H1 (cell line): Measurements from ENCODE around the gene C11orf71. TPM values are rescaled to one million over a fixed set of nuclear protein-coding genes. Genes with fewer than 3 reads are reported as not detected.

Experiments used
- CTCF ChIA-PET: fragments of 300-600 bp; sonication (Branson Sonifier 250); formaldehyde crosslinking; loops from one replicate; lab custom pipeline; 2021; ENCODE audit not compliant: partially characterized antibody; lab: Charles Lee
- POLR2A ChIA-PET: fragments of 300-600 bp; sonication (Branson Sonifier 250); formaldehyde crosslinking; loops from one replicate; lab custom pipeline; 2021; ENCODE audit warnings: inconsistent platforms; ENCODE audit not compliant: partially characterized antibody; lab: Charles Lee
- DNase-seq, 2 experiments: peaks; one replicate each; pipeline versions ENCODE4 v3.0.0 to v3.0.0-alpha.2; 2010 to 2022; ENCODE audit warnings: low spot score in 2 of 2, low read depth in 1 of 2, mixed read lengths in 1 of 2
- FAIRE-seq: peaks from 2 replicates; lab custom pipeline; 2011; peaks lifted over from hg19 to GRCh38; lab: Jason Lieb, UNC
- H2AFZ ChIP-seq: 2 replicates; pipeline ENCODE4 v1.8.1; 2012; ENCODE audit warnings: low read length, inconsistent platforms
- H2AK5ac ChIP-seq: 2 replicates; pipeline ENCODE4 v1.6.1; 2013; ENCODE audit warnings: low read depth, low read length
- H2BK120ac ChIP-seq: replicated peaks from 2 replicates; pipeline ENCODE3; 2013; ENCODE audit warnings: low read depth, low read length, inconsistent platforms
- H2BK12ac ChIP-seq: 2 replicates; pipeline ENCODE4 v1.6.1; 2013; ENCODE audit warnings: low read depth, low read length
- H2BK15ac ChIP-seq: 2 replicates; pipeline ENCODE4 v1.6.1; 2013; ENCODE audit warnings: low read length
- H2BK20ac ChIP-seq: 2 replicates; pipeline ENCODE4 v1.6.1; 2013; ENCODE audit warnings: low read length
- H2BK5ac ChIP-seq: 2 replicates; pipeline ENCODE4 v1.6.1; 2013; ENCODE audit warnings: low read depth, low read length
- H3K14ac ChIP-seq: 2 replicates; pipeline ENCODE4 v1.6.1; 2013; ENCODE audit warnings: inconsistent platforms; ENCODE audit not compliant: insufficient read length
- H3K18ac ChIP-seq: 2 replicates; pipeline ENCODE4 v1.6.1; 2013; ENCODE audit warnings: low read length; ENCODE audit errors: extremely low read depth
- H3K23ac ChIP-seq: 2 replicates; pipeline ENCODE4 v1.6.1; 2013; ENCODE audit warnings: inconsistent platforms; ENCODE audit not compliant: insufficient read length
- H3K23me2 ChIP-seq: 2 replicates; pipeline ENCODE4 v1.6.1; 2013; ENCODE audit warnings: low read depth, low read length
- H3K27ac ChIP-seq: 2 replicates; pipeline ENCODE4 v1.6.1; 2011; ENCODE audit warnings: low read depth, low read length, inconsistent platforms
- H3K27me3 ChIP-seq, 4 experiments: replicated peaks in 1 of 4; 1 replicate in 1 of 4; 2 replicates in 3 of 4; pipeline versions ENCODE4 v1.6.1 to v1.8.1; 2011 to 2013; ENCODE audit warnings: low read length in 3 of 4, mild to moderate bottlenecking in 3 of 4, inconsistent platforms in 2 of 4, mixed read lengths in 2 of 4, moderate library complexity in 1 of 4; ENCODE audit not compliant: control insufficient read depth in 3 of 4, insufficient read depth in 3 of 4; ENCODE audit errors: extremely low read depth in 1 of 4
- H3K36me3 ChIP-seq, 4 experiments: 2 replicates each; pipeline versions ENCODE4 v1.6.1 to v1.8.1; 2011 to 2013; ENCODE audit warnings: mild to moderate bottlenecking in 4 of 4, low read length in 3 of 4, moderate library complexity in 2 of 4, control low read depth in 1 of 4, inconsistent platforms in 1 of 4; ENCODE audit not compliant: insufficient read depth in 4 of 4, control insufficient read depth in 2 of 4
- H3K4ac ChIP-seq: replicated peaks from 2 replicates; pipeline ENCODE3; 2013; ENCODE audit warnings: low read length, low read depth, mixed read lengths, inconsistent platforms; ENCODE audit not compliant: insufficient read length
- H3K4me1 ChIP-seq, 4 experiments: replicated peaks in 1 of 4; 1 replicate in 1 of 4; 2 replicates in 3 of 4; pipeline versions ENCODE4 v1.6.1 to v1.8.1; 2011 to 2013; ENCODE audit warnings: low read length in 3 of 4, inconsistent platforms in 2 of 4, mixed read lengths in 1 of 4; ENCODE audit not compliant: insufficient read depth in 4 of 4, control insufficient read depth in 3 of 4
- H3K4me2 ChIP-seq, 2 experiments: 2 replicates each; pipeline versions ENCODE4 v1.6.1 to v1.8.1; 2011 to 2013; ENCODE audit warnings: low read depth in 2 of 2, low read length in 2 of 2, control low read depth in 1 of 2, inconsistent platforms in 1 of 2, mild to moderate bottlenecking in 1 of 2; ENCODE audit not compliant: insufficient read depth in 1 of 2
- H3K4me3 ChIP-seq, 4 experiments: fragments of 200-600, 300-600 bp in 1 of 4; sonication (generic), shearing (Covaris generic), sonication (Bioruptor Twin) in 1 of 4; 2 replicates each; pipeline versions ENCODE4 v1.5.1 to v1.8.1; 2011 to 2016; ENCODE audit warnings: low read length in 4 of 4, low read depth in 3 of 4, control low read depth in 2 of 4, inconsistent platforms in 2 of 4, mild to moderate bottlenecking in 2 of 4, mixed read lengths in 1 of 4, moderate library complexity in 1 of 4; ENCODE audit not compliant: insufficient read depth in 2 of 4; ENCODE audit errors: extremely low read depth in 1 of 4
- H3K56ac ChIP-seq: replicated peaks from 2 replicates; pipeline ENCODE3; 2013; ENCODE audit warnings: low read depth, mild to moderate bottlenecking, mixed read lengths, low read length, inconsistent platforms; ENCODE audit not compliant: insufficient read length
- H3K79me1 ChIP-seq: 2 replicates; pipeline ENCODE4 v1.6.1; 2013; ENCODE audit warnings: low read depth, low read length, control low read depth
- H3K79me2 ChIP-seq, 2 experiments: 2 replicates each; pipeline versions ENCODE4 v1.6.1 to v1.8.1; 2012 to 2013; ENCODE audit warnings: low read length in 2 of 2, mild to moderate bottlenecking in 2 of 2, inconsistent platforms in 1 of 2; ENCODE audit not compliant: insufficient read depth in 2 of 2, control insufficient read depth in 1 of 2
- H3K9ac ChIP-seq, 4 experiments: replicated peaks in 1 of 4; 1 replicate in 1 of 4; 2 replicates in 3 of 4; pipeline versions ENCODE4 v1.6.1 to v1.8.1; 2011 to 2013; ENCODE audit warnings: low read depth in 3 of 4, low read length in 3 of 4, control low read depth in 2 of 4, mild to moderate bottlenecking in 2 of 4, moderate library complexity in 2 of 4, inconsistent platforms in 1 of 4; ENCODE audit errors: extremely low read depth in 1 of 4
- H3K9me3 ChIP-seq, 2 experiments: 2 replicates each; pipeline versions ENCODE4 v1.6.1 to v1.8.1; 2012 to 2013; ENCODE audit warnings: mild to moderate bottlenecking in 2 of 2, moderate library complexity in 2 of 2, control low read depth in 1 of 2, inconsistent platforms in 1 of 2, low read depth in 1 of 2, low read length in 1 of 2, mixed read lengths in 1 of 2; ENCODE audit not compliant: insufficient read depth in 2 of 2
- H4K20me1 ChIP-seq, 2 experiments: replicated peaks in 1 of 2; 2 replicates each; pipeline versions ENCODE3 to v1.8.1; 2011 to 2013; ENCODE audit warnings: inconsistent platforms in 2 of 2, low read length in 2 of 2, mild to moderate bottlenecking in 1 of 2; ENCODE audit not compliant: insufficient read depth in 2 of 2, control insufficient read depth in 1 of 2
- H4K5ac ChIP-seq: 2 replicates; pipeline ENCODE4 v1.6.1; 2013; ENCODE audit warnings: low read length, low read depth, mixed read lengths, inconsistent platforms; ENCODE audit not compliant: insufficient read length
- H4K8ac ChIP-seq: 2 replicates; pipeline ENCODE4 v1.8.0; 2013; ENCODE audit warnings: mild to moderate bottlenecking, moderate library complexity, low read length, inconsistent platforms; ENCODE audit not compliant: insufficient read depth; ENCODE audit errors: extremely low read depth
- H4K91ac ChIP-seq: replicated peaks from 2 replicates; pipeline ENCODE3; 2013; ENCODE audit warnings: low read length, mixed read lengths, inconsistent platforms; ENCODE audit not compliant: insufficient read length
- BCL11A ChIP-seq, 2 experiments: IDR thresholded peaks; one replicate each; pipeline ENCODE4 v1.6.1; 2011; ENCODE audit warnings: low read depth in 2 of 2, low read length in 2 of 2, mild to moderate bottlenecking in 2 of 2
- BRCA1 ChIP-seq: IDR thresholded peaks from 2 replicates; pipeline ENCODE4 v1.6.1; 2012; ENCODE audit warnings: low read depth, low read length, improper control_type of control experiment
- EGR1 ChIP-seq: IDR thresholded peaks from 2 replicates; pipeline ENCODE4 v1.6.1; 2011; ENCODE audit warnings: low read depth, low read length, borderline replicate concordance
- GABPA ChIP-seq: IDR thresholded peaks from 2 replicates; pipeline ENCODE4 v1.6.1; 2011; ENCODE audit warnings: mild to moderate bottlenecking, low read length, moderate library complexity, borderline replicate concordance; ENCODE audit not compliant: insufficient read depth
- JUND ChIP-seq: IDR thresholded peaks from 2 replicates; pipeline ENCODE4 v1.6.1; 2011; ENCODE audit warnings: mild to moderate bottlenecking, improper control_type of control experiment, low read length
- RAD21 ChIP-seq, 2 experiments: IDR thresholded peaks in 1 of 2; conservative IDR thresholded peaks in 1 of 2; 2 replicates each; pipeline ENCODE4 v1.6.1; 2011; ENCODE audit warnings: low read depth in 2 of 2, low read length in 2 of 2, improper control_type of control experiment in 1 of 2, inconsistent platforms in 1 of 2, mild to moderate bottlenecking in 1 of 2, moderate library complexity in 1 of 2
- RFX5 ChIP-seq: IDR thresholded peaks from 2 replicates; pipeline ENCODE4 v1.6.1; 2011; ENCODE audit warnings: low read depth, low read length, improper control_type of control experiment, borderline replicate concordance
- SIX5 ChIP-seq: IDR thresholded peaks from 2 replicates; pipeline ENCODE4 v1.6.1; 2011; ENCODE audit warnings: mild to moderate bottlenecking, low read depth, low read length
- SP2 ChIP-seq: IDR thresholded peaks from 2 replicates; pipeline ENCODE4 v1.6.1; 2012; ENCODE audit warnings: mild to moderate bottlenecking, low read length, inconsistent platforms
- TAF7 ChIP-seq: optimal IDR thresholded peaks from 2 replicates; pipeline ENCODE3; 2011; ENCODE audit warnings: low read depth, mild to moderate bottlenecking, inconsistent platforms, low read length, moderate library complexity, borderline replicate concordance
- TBP ChIP-seq: IDR thresholded peaks from 2 replicates; pipeline ENCODE4 v1.6.1; 2011; ENCODE audit warnings: low read depth, low read length, improper control_type of control experiment
- TCF12 ChIP-seq: IDR thresholded peaks from 2 replicates; pipeline ENCODE4 v1.6.1; 2011; ENCODE audit warnings: low read depth, mild to moderate bottlenecking, low read length
- WGBS, 2 experiments: shearing (Covaris generic) in 1 of 2; methylation state at CpG; one replicate each; pipeline versions ENCODE4 v1.1.6 to v1.1.7; 2013 to 2015; ENCODE audit warnings: low lambda C conversion rate in 2 of 2, mixed read lengths in 2 of 2, inconsistent platforms in 1 of 2, low coverage in 1 of 2, missing lambda C conversion rate in 1 of 2; ENCODE audit not compliant: insufficient replicate concordance in 2 of 2, insufficient coverage in 1 of 2, insufficient read length in 1 of 2; ENCODE audit errors: extremely low coverage in 1 of 2, missing lambda C conversion rate in 1 of 2; 5-methylcytosine and 5-hydroxymethylcytosine counted together
- polyA plus RNA-seq, 7 experiments: library from polyadenylated mRNA; depleted of rRNA in 3 of 7; stranded (reverse) in 5 of 7; unstranded in 2 of 7; fragments of >200 nt in 5 of 7; fragments of 200-250 nt in 2 of 7; gene quantifications; 1 replicate in 5 of 7; 2 replicates in 1 of 7; 4 replicates in 1 of 7; pipeline versions ENCODE4 v1.2.1 to v1.2.3, GENCODE V29; 2011 to 2013; ENCODE audit warnings: missing spikeins in 2 of 7, mixed read lengths in 2 of 7
- total RNA-seq: library from RNA; stranded (reverse); fragmentation: NEBNext Ultra II Directional; extraction: Animal tissue kit (Norgen Biotek cat#: 25700); gene quantifications from 2 replicates; pipeline ENCODE4 v1.2.1, GENCODE V29; 2021
- TF ChIP-seq, protein P1 (sequence below): IDR thresholded peaks from 2 replicates; pipeline ENCODE4 v1.6.1; 2011; ENCODE audit warnings: low read depth, mild to moderate bottlenecking, low read length; ENCODE audit not compliant: insufficient read depth

Gene C11orf71
- total and polyA plus RNA-seq, 2 of the 8 experiments (the other 6 are each of a cell fraction or from before 2014, with no cell fraction given): 5.4 to 8.7 TPM

DNA sequence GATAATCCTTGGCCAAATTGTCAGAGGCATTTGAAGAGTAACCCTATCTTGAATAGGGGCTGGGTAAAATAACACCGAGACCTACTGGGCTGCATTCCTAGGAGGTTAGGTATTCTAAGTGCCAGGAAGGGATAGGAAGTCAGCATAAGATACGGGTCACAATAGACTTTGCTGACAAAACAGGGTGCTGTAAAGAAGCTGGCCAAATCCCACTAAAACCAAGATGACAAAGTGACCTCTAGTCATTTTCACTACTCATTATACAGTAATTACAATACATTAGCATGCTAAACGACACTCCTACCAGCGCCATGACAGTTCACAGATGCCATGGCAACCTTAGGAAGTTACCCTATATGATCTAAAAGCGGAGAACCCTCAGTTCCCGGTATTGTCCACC is 38.0 kb upstream of the C11orf71 start:
- Histone ChIP-seq H3K18ac (no peak overlapping the region), H3K4ac (no peak overlapping the region), H2BK120ac (no peak overlapping the region), H3K4me2 (peak overlapping the region; percentile 68 to 88), H3K4me1 (peaks cover 2 to 12% (median 7%) of the 10 kb centered on the region in 4 experiments; a peak in 6 of 7 replicates), H3K27me3 (no peaks in the 10 kb centered on the region), H2AK5ac (no peak overlapping the region), H2BK20ac (no peak overlapping the region), H2BK5ac (no peak overlapping the region), H3K36me3 (peaks cover 0 to 3% (median 0%) of the 10 kb centered on the region in 4 experiments; a peak in 1 of 8 replicates), H3K27ac (no peak overlapping the region), H3K79me1 (no peaks in the 10 kb centered on the region; the same call in 1 of the 2 replicates), H3K23me2 (no peaks in the 10 kb centered on the region; the same call in 1 of the 2 replicates), H2BK15ac (no peak overlapping the region), H3K4me3 (peak overlapping the region in 1 of 4 experiments; percentile 95; a peak in 4 of 8 replicates), H3K23ac (no peak overlapping the region), H3K9me3 (no peaks in the 10 kb centered on the region), H4K91ac (no peak overlapping the region), H4K5ac (no peak overlapping the region), H3K14ac (no peak overlapping the region), H3K79me2 (peaks cover 15 to 40% of the 10 kb centered on the region in 2 experiments; a peak in 3 of 4 replicates), H2BK12ac (no peak overlapping the region; the same call in 1 of the 2 replicates), H4K20me1 (peaks cover 0 to 2% of the 10 kb centered on the region in 2 experiments), H3K56ac (no peak overlapping the region), H2AFZ (peak overlapping the region; percentile 45; the same call in 1 of the 2 replicates), H4K8ac (no peak overlapping the region), H3K9ac (no peak overlapping the region)
- CTCF ChIA-PET: interaction anchor here (0.8 to 0.9 kb wide), 2 partner anchors 44 to 135 kb away, joined by 3 read pairs; no protein-coding TSS in a partner anchor
- WGBS, 2 experiments: 49% methylated on average over 6 of the region's 6 CpGs; no CpG with 5 or more reads in 1 of the 2 experiments
- POLR2A ChIA-PET: interaction anchor here (1.1 to 2.0 kb wide), 6 partner anchors 8 to 40 kb away, joined by 3 to 7 read pairs (median 4); partner anchors contain the start of genes C11orf71 and RBM7
- DNase-seq (no peak), FAIRE-seq (peak; percentile 48)
- TF ChIP-seq EGR1 (no peak), BCL11A (IDR thresholded peaks at IDR 0.05; ENCODE audit: low read depth in 2 of 2, low read length in 2 of 2) (no peak), JUND (peak; percentile 84), RFX5 (no peak), SP2 (no peak), RAD21 (IDR thresholded peaks at IDR 0.05 in 1 of 2, conservative IDR thresholded peaks at IDR 0.05 in 1 of 2; ENCODE audit: low read depth in 2 of 2, low read length in 2 of 2) (no peak), GABPA (no peak), TAF7 (peak; percentile 78), TCF12 (no peak), BRCA1 (no peak), TBP (no peak), SIX5 (no peak)
- TF ChIP-seq, protein P1, sequence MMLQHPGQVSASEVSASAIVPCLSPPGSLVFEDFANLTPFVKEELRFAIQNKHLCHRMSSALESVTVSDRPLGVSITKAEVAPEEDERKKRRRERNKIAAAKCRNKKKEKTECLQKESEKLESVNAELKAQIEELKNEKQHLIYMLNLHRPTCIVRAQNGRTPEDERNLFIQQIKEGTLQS: no peak
